Measurements from ENCODE around the gene ZBTB9.
"Not testable (repeated sequence)": the region's sequence is repeated elsewhere in the genome, so short reads cannot be mapped to it uniquely, and the experiment has no call there.

Gene ZBTB9

DNA sequence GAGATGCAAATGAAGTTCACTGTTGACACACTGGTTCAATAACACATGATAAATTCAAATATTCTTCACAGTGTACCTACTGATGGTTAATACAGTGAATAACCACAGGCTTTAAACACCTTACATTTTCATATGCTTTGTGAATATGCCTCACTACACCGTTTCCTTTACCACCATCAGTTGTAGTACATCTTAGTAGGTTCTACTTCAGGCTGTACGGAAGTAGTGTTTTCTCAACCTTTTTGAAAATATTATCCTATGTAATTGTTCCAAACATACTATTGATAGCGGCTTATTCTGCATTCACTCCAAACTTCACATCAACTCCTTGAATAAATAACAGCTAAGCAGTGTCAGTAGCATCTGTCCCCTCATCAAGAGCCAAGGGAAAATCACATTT lies 15.3 kb downstream of the ZBTB9 start:
- DNase-seq: no peak

DNA sequence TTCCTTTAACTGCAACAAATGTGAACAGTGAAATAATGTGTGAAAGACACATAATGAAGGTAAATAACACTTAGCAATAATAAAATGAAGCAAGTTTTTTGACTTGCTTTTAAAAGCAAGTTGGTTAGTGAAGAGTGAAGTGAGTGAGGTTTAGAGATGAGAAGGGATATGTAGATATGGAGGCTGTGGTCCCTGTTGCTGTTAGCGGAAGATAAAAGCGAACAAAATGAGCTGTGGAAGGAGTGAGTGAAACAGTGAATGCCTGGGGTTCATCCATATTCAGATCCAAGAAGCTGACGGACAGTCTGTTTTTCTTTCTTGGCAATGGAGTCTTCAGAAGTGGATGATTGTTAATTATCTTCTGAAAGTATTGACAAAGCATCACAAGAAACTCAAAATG lies 23.5 kb downstream of the ZBTB9 start:
- DNase-seq: no peak

DNA sequence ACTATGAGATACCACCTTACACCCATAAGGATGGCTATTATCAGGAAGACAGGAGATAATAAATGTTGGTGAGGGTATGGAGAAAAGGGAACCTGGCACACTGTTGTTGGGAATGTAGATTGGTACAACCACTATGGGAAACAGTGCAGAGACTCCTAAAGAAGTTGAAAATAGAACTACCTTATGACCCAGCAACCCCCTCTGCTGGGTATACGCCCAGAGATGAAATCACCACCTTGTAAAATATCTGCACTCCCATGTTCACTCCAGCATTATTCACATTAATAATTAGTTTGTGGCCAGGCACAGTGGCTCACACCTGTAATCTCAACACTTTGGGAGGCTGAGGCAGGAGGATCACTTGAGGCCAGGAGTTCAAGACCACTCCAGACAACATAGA lies 26.8 kb downstream of the ZBTB9 start:
- no peak for DNase-seq

DNA sequence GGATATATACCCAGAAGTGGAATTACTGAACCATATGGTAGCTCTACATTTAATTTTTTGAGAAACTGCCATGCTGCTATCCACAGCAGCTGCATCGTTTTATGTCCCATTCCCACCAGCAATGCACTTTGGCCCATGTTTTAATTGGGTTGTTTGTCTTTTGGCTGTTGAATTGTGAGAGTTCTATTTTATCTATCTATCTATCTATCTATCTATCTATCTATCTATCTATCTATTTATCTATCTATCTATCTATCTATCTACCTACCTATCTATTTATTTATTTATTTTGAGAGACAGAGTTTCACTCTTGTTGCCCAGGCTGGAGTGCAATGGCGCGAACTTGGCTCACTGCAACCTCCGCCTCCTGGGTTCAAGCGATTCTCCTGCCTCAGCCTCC lies 28.2 kb downstream of the ZBTB9 start:
- DNase-seq: not testable (repeated sequence)

DNA sequence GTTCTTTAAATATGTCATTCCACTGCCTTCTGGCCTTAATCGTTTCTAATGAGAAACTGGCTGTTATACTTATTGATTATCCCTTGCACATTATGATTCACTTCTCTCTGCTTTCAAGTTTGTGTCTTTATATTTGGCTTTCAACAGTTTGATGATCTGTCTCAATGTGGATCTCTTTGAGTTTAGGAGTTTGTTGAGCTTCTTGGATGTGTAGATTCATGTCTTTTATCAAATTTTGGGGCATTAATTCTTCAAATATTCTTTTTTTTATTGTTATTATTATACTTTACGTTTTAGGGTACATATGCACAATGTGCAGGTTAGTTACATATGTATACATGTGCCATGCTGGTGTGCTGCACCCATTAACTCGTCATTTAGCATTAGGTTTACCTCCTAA lies 29.3 kb downstream of the ZBTB9 start:
- no peak for DNase-seq

DNA sequence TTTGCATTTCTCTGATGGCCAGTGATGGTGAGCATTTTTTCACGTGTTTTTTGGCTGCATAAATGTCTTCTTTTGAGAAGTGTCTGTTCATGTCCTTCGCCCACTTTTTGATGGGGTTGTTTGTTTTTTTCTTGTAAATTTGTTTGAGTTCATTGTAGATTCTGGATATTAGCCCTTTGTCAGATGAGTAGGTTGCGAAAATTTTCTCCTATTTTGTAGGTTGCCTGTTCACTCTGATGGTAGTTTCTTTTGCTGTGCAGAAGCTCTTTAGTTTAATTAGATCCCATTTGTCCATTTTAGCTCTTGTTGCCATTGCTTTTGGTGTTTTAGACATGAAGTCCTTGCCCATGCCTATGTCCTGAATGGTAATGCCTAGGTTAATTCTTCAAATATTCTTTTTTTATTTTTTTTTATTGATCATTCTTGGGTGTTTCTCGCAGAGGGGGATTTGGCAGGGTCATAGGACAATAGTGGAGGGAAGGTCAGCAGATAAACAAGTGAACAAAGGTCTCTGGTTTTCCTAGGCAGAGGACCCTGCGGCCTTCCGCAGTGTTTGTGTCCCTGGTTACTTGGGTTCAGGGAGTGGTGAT lies 30.4 kb downstream of the ZBTB9 start:
- DNase-seq: not testable (repeated sequence)

DNA sequence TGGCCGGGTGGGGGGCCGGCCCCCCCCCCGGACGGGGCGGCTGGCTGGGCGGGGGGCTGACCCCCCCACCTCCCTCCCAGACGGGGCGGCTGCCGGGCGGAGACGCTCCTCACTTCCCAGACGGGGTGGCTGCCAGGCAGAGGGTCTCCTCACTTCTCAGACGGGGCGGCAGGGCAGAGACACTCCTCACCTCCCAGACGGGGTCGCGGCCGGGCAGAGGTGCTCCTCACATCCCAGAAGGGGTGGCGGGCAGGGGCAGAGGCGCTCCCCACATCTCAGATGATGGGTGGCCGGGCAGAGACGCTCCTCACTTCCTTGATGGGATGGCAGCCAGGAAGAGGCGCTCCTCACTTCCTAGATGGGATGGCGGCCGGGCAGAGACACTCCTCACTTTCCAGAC lies 31.3 kb downstream of the ZBTB9 start:
- DNase-seq: not testable (repeated sequence)

DNA sequence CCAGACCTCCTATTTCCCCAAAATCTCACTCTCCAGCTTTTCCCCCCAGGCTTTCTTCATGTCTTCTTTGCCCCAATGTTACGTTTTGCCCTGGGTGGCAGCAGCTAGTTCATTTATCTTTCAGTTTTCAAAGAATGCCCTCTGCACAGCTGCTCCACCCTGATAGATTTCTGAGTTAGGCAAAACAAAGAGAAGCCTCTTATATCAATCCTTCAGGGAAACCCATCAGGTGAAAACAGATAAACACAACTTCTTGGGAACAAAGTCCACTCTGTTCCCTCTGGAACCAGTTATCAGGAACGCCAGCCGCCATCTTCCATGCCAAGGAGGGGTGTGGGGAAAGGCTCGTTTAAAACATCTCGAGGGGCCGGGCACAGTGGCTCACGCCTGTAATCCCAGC lies 34.0 kb downstream of the ZBTB9 start:
- DNase-seq: no peak

DNA sequence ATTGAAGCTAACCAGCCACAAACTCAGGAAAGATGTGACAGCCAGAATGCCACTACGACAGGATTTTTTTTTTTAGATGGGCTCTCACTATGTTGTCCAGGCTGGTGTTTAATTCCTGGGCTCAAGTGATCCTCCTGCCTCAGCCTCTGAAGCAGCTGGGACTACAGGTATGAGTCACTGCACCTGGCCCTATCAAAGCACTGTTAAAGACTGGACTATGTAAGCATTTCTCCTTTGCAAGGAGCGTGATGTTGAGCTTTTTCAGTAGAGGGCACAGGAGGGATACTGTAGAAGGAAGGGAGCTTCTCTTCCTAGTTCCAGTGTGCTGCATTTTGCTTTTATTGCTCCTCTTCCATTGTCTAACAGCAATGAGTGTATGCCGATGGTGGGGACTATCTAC lies 35.8 kb downstream of the ZBTB9 start:
- DNase-seq: no peak

DNA sequence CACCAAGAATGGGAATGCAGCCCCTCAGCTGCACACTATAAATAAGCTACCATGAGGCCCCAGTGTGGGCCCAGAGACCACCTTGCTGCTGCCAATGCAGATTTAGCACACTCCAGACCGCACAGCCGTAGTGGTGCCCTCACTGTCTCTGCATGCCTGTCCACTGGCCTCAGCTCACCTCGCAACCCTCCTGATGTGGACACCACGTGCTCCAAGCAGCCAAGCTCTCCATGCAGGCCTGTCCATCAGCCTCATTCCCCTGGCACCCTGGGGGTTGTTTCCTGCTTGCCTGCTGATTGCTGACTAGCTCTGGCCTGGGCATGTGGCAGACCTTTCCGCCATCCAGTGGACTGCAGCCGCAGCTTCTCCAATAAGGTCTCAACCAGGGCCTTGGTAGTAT lies 36.2 kb downstream of the ZBTB9 start:
- no peak for DNase-seq

DNA sequence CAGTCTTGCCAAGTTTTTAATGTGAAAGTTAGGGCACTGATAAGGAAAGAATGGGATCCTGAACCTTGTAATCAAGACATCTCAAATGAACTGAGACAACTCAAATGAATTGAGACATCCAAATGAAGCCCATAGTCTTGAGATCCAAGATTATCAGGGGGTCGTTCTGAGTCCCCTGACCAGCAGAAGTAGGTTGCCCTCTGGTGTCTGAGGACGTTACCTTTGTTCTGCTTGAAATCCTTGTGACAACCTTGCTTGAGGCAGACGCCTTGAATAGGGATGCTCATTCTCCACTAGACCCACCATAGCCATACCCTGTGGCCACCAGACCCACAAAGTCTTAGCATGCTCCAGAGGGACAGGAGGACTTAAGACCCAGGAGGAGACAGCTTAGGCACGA lies 37.7 kb downstream of the ZBTB9 start:
- no peak for DNase-seq

DNA sequence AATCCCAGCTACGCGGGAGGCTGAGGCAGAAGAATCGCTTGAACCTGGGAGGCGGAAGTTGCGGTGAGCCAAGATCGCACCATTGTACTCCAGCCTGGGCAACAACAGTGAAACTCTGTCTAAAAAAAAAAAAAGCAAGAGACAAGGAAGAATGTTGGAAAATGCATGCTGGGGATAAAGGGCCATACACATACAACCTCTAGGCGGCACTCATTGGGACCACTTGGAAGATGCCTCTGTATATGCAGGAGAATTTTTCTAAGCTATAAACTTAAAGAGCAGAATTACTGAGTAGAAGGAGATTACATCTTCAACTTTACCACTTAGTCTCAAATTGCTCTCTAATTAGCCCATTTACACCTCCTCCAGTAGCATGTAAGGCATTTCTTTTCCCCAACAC lies 42.8 kb downstream of the ZBTB9 start:
- DNase-seq: no peak

DNA sequence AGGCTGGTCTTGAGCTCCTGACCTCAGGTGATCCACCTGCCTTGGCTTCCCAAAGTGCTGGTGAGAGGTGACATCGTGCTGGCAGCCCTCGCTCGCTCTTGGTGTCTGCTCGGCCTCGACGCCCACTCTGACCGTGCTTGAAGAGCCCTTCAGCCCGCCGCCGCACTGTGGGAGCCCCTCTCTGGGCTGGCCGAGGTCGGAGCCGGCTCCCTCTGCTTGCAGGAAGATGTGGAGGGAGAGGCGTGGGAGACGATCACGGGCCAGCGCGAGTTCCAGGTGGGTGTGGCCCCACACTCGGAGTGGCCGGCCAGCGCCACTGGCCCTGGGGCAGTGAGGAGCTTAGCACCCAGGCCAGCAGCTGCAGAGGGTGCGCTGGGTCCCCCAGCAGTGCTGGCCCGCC lies 48.1 kb downstream of the ZBTB9 start:
- DNase-seq: no peak

DNA sequence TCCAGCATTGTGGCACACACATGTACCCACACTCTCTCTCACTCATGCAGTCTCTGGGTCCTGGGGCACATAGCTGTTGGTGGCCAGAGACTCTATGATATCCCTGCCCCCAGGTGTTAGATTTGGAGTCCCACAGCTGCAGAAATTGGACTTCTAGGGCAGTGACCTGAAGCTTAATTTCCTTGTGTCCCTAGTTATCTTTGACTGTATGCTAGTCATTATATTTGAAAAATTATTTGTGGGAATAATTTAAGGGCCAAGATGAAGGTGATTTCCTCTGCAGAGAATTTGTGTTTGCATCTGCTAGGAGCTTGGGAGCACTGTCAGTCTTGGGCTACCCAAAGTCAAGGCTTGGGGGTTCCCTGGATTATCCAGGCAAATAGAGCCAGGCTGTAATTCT lies 50.1 kb downstream of the ZBTB9 start:
- no peak for DNase-seq

DNA sequence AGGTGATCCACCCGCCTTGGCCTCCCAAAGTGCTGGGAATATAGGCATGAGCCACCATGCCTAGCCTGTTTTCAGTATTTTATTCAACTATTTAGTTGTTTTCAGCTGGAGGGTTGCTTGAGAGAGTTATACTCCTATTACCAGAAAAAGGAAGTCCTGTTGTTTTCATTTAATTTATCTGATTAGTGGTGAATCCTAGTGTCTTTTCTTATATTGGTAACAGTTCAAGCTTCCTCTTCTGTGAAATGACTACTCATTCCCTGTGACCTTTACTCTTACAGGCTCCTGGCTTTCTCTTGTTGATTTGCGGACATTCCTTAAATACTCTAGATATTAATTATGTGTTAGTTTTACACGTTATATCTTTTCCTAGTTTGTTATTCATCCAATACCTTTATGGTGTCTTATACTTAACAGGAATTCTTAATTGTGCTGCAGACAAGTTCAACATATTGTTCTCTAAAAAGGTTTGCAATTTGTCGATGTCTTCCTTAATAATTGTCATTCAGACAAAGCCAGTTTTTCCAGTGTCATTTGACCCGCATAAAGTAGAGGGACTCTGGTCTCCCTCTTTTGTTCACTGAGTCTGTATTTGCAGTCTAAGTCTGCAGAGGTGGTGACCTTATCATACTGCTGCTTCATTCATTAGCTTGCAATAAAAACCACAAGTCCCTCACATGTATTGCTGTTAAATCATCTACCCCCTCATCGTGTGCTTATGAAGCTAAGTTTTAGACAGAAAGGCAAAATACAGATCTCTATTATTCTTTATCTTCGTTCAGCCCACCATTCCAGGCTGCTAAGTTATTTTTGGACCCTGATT lies 51.4 kb downstream of the ZBTB9 start:
- no peak for DNase-seq

Data from activated gamma-delta T cell treated with Interleukin-2 at 50 U/mL for 16 hours (primary cell).